Fibroblast of lung (primary cell): ENCODE data around the gene MYL11. TPM values are rescaled to one million over a fixed set of nuclear protein-coding genes. Genes with fewer than 3 reads are reported as not detected.

Experiments used
- DNase-seq, 2 donors: peaks; one replicate each; pipeline versions ENCODE4 v3.0.0 to v3.0.0-alpha.2; 2010; ENCODE audit warnings: low read depth in 2 of 2
- H2AFZ ChIP-seq: 2 replicates; pipeline ENCODE4 v1.5.1; 2012; ENCODE audit warnings: low read length, control low read depth, inconsistent platforms
- H3K27ac ChIP-seq: 2 replicates; pipeline ENCODE4 v1.5.1; 2011; ENCODE audit warnings: low read length, control low read depth; ENCODE audit not compliant: insufficient read depth
- H3K27me3 ChIP-seq: 2 replicates; pipeline ENCODE4 v1.5.1; 2011; ENCODE audit warnings: mild to moderate bottlenecking, low read length; ENCODE audit not compliant: control insufficient read depth, insufficient read depth
- H3K36me3 ChIP-seq: 2 replicates; pipeline ENCODE4 v1.5.1; 2011; ENCODE audit warnings: low read length; ENCODE audit not compliant: control insufficient read depth, insufficient read depth
- H3K4me1 ChIP-seq: 2 replicates; pipeline ENCODE4 v1.5.1; 2011; ENCODE audit warnings: low read length; ENCODE audit not compliant: control insufficient read depth, insufficient read depth; ENCODE audit errors: extremely low read depth
- H3K4me2 ChIP-seq: 2 replicates; pipeline ENCODE4 v1.5.1; 2011; ENCODE audit warnings: low read length, control low read depth; ENCODE audit not compliant: insufficient read depth; ENCODE audit errors: extremely low read depth
- H3K4me3 ChIP-seq, 4 experiments: fragments of 200-600 bp in 1 of 4; sonication (generic) in 1 of 4; replicated peaks in 1 of 4; 2 replicates each; pipeline ENCODE4 v1.5.1; 2011 to 2016; ENCODE audit warnings: low read length in 4 of 4, low read depth in 3 of 4, mild to moderate bottlenecking in 3 of 4, control low read depth in 2 of 4, inconsistent platforms in 1 of 4, mixed read lengths in 1 of 4; ENCODE audit not compliant: insufficient read depth in 1 of 4; ENCODE audit errors: control extremely low read depth in 1 of 4
- H3K79me2 ChIP-seq: 2 replicates; pipeline ENCODE4 v1.5.1; 2012; ENCODE audit warnings: mild to moderate bottlenecking, low read length, inconsistent platforms; ENCODE audit not compliant: control insufficient read depth, insufficient read depth
- H3K9ac ChIP-seq: 2 replicates; pipeline ENCODE4 v1.5.1; 2011; ENCODE audit warnings: mild to moderate bottlenecking, low read length, control low read depth; ENCODE audit not compliant: insufficient read depth
- H3K9me3 ChIP-seq: 2 replicates; pipeline ENCODE4 v1.5.1; 2012; ENCODE audit warnings: low read depth, low read length; ENCODE audit not compliant: control insufficient read depth, insufficient read depth
- H4K20me1 ChIP-seq: 2 replicates; pipeline ENCODE4 v1.5.1; 2011; ENCODE audit warnings: low read length; ENCODE audit not compliant: control insufficient read depth, insufficient read depth; ENCODE audit errors: extremely low read depth
- EZH2 ChIP-seq: IDR thresholded peaks from 2 replicates; pipeline ENCODE4 v1.5.1; 2012; ENCODE audit warnings: low read length, control low read depth, mild to moderate bottlenecking; ENCODE audit errors: missing control alignments
- polyA plus RNA-seq, 2 donors: library from polyadenylated mRNA; depleted of rRNA in 1 of 2; stranded (reverse) in 1 of 2; unstranded in 1 of 2; fragments of >200 nt; gene quantifications; 2 replicates each; pipeline ENCODE4 v1.2.1, GENCODE V29; 2011 to 2012; ENCODE audit warnings: missing spikeins in 1 of 2
- total RNA-seq: library from RNA; depleted of rRNA; stranded (reverse); fragments of >200 nt; gene quantifications from 2 replicates; pipeline ENCODE4 v1.2.1, GENCODE V29; 2014
- TF ChIP-seq, protein P1 (sequence below), 2 donors: IDR thresholded peaks in 1 of 2; conservative IDR thresholded peaks in 1 of 2; 1 replicate in 1 of 2; 2 replicates in 1 of 2; pipeline ENCODE4 v1.5.1; 2011 to 2012; ENCODE audit warnings: low read length in 2 of 2, control low read depth in 1 of 2, inconsistent platforms in 1 of 2, low read depth in 1 of 2, mild to moderate bottlenecking in 1 of 2

The MYL11 gene
- total and polyA plus RNA-seq, 2 donors (not counting 1 experiment from before 2014, with no cell fraction given), result 0.45 TPM; not detected in 1

DNA sequence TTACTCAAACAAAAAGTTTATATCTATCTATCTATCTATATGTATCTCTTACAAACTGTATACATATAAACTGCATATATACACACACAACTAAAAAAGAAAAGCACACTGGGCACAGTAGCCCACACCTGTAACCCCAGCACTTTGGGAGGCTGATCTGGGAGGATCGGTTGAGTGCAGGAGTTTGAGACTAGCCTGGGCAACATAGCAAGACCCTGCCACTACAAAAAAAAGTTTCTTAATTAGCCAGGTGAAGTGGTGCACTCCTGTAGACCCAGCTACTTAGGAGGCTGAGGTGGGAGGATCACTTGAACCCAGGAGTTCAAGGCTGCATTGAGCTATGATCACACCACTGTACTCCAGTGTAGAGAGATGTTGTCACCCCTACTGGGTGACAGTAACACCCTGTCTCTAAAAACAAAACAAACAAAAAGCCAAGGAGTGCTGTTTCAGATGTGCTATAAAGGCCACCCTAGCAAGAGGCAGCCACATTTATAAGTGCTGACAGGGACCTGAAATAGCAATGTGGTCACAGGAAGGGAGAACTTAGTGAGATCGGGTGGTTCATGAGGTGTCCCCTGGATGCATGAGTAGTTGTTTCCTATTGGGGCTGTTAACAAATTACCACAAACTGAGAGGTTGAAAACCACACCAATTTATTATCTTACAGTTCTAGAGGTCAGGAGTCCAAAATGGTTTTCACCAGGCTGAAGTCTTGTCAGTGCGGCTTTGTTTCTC is 24.3 kb upstream of the MYL11 start:
- H2AFZ ChIP-seq, result no peak overlapping the region
- peaks cover 23% of the 10 kb centered on the region for H3K36me3 ChIP-seq
- no peak overlapping the region for H3K27ac ChIP-seq
- no peaks in the 10 kb centered on the region for H4K20me1 ChIP-seq
- no peaks in the 10 kb centered on the region for H3K9me3 ChIP-seq
- DNase-seq, result peak in 1 of 2 donors; percentile 77
- TF ChIP-seq, protein P1, sequence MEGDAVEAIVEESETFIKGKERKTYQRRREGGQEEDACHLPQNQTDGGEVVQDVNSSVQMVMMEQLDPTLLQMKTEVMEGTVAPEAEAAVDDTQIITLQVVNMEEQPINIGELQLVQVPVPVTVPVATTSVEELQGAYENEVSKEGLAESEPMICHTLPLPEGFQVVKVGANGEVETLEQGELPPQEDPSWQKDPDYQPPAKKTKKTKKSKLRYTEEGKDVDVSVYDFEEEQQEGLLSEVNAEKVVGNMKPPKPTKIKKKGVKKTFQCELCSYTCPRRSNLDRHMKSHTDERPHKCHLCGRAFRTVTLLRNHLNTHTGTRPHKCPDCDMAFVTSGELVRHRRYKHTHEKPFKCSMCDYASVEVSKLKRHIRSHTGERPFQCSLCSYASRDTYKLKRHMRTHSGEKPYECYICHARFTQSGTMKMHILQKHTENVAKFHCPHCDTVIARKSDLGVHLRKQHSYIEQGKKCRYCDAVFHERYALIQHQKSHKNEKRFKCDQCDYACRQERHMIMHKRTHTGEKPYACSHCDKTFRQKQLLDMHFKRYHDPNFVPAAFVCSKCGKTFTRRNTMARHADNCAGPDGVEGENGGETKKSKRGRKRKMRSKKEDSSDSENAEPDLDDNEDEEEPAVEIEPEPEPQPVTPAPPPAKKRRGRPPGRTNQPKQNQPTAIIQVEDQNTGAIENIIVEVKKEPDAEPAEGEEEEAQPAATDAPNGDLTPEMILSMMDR (conservative IDR thresholded peaks at IDR 0.05 in 1 of 2, IDR thresholded peaks at IDR 0.05 in 1 of 2; ENCODE audit: low read depth in 1 of 2, low read length in 2 of 2), result no peak
- TF ChIP-seq EZH2, result no peak
- H3K9ac ChIP-seq, result no peak overlapping the region
- H3K4me2 ChIP-seq, result no peak overlapping the region
- no peaks in the 10 kb centered on the region for H3K27me3 ChIP-seq
- peaks cover 20% of the 10 kb centered on the region for H3K4me1 ChIP-seq
- H3K79me2 ChIP-seq, result peaks cover 21% of the 10 kb centered on the region
- no peak overlapping the region for H3K4me3 ChIP-seq

DNA sequence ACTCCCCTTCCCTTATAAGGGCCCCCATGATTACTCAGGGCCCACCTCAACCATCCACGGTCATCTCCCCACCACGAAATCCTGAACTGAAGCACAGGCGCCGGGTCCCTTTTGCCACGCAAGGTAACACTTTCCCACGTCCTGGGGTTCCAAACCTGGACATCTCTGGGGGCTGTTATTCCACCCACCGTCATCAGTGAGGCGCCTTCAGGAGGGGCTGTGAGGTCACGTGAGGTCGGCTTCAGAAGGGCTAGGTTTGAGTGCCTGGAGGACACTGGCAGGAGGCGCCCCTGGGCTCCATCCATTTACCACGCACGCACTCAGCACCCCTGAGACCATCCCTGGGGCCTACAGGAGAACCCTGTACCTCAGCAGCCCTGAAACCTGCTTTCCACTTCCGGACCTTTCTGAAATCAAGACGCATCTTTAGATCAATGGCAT is 23.6 kb upstream of the MYL11 start:
- no peak overlapping the region for H2AFZ ChIP-seq
- no peak overlapping the region for H3K4me3 ChIP-seq
- H3K79me2 ChIP-seq, result peaks cover 21% of the 10 kb centered on the region
- no peaks in the 10 kb centered on the region for H3K27me3 ChIP-seq
- peaks cover 26% of the 10 kb centered on the region for H3K4me1 ChIP-seq
- no peak overlapping the region for H3K4me2 ChIP-seq
- DNase-seq, result no peak
- no peaks in the 10 kb centered on the region for H4K20me1 ChIP-seq
- peaks cover 23% of the 10 kb centered on the region for H3K36me3 ChIP-seq
- no peak overlapping the region for H3K9ac ChIP-seq
- no peaks in the 10 kb centered on the region for H3K9me3 ChIP-seq
- TF ChIP-seq, protein P1 (conservative IDR thresholded peaks at IDR 0.05 in 1 of 2, IDR thresholded peaks at IDR 0.05 in 1 of 2; ENCODE audit: low read depth in 1 of 2, low read length in 2 of 2), result no peak
- no peak overlapping the region for H3K27ac ChIP-seq

DNA sequence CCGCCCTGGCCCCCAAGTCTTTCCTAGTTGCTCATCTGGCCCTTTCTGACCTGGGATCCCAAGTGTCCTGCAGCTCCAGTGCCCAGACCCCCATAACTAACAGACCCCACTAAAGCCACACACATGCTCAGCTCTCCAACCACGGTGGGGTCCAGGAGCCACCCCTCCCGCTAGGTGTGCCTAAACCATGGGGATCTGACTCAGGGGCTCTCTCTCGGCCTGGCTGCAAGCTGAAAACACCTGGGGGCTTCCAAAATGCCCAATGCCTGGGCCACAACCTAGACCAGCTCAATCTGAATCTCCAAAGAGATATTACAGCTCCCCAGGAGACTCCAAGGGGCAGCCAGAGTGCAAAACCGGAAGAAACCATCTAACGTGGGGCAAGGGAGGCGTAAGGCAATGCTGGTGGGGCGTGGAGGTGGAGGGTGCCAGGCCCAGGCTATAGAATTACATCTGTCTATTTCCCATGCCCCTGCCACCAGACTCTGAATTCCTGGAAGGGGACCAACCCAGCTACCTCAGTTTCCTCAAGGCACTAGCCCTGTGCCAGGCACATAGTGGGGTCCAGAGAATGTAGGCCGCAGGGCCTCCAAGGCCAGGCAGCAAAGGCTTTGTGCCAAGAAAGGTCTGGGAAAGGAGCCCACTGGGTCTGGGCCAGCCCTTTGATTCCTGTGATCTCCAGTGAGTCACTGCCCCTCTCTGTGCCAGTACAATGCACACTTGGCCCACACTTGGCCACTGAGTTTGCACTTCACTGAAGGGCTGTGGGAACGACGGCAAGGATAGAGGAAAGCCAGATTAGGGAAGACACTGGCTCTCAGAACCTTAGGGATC is 22.8 kb upstream of the MYL11 start:
- TF ChIP-seq, protein P1 (conservative IDR thresholded peaks at IDR 0.05 in 1 of 2, IDR thresholded peaks at IDR 0.05 in 1 of 2; ENCODE audit: low read depth in 1 of 2, low read length in 2 of 2), result no peak
- no peak for TF ChIP-seq EZH2
- peak overlapping the region; percentile 8 for H3K4me2 ChIP-seq
- H3K9ac ChIP-seq, result peak overlapping the region; percentile 8
- no peak overlapping the region for H2AFZ ChIP-seq
- no peaks in the 10 kb centered on the region for H3K27me3 ChIP-seq
- H3K4me3 ChIP-seq, result no peak overlapping the region
- peak overlapping the region; percentile 37 for H3K27ac ChIP-seq
- peaks cover 21% of the 10 kb centered on the region for H3K79me2 ChIP-seq
- H4K20me1 ChIP-seq, result no peaks in the 10 kb centered on the region
- H3K4me1 ChIP-seq, result peaks cover 30% of the 10 kb centered on the region
- H3K36me3 ChIP-seq, result peaks cover 23% of the 10 kb centered on the region
- no peaks in the 10 kb centered on the region for H3K9me3 ChIP-seq
- peak; percentile 92 to 96 for DNase-seq
